ENCODE data around the gene PAK2.

DNA sequence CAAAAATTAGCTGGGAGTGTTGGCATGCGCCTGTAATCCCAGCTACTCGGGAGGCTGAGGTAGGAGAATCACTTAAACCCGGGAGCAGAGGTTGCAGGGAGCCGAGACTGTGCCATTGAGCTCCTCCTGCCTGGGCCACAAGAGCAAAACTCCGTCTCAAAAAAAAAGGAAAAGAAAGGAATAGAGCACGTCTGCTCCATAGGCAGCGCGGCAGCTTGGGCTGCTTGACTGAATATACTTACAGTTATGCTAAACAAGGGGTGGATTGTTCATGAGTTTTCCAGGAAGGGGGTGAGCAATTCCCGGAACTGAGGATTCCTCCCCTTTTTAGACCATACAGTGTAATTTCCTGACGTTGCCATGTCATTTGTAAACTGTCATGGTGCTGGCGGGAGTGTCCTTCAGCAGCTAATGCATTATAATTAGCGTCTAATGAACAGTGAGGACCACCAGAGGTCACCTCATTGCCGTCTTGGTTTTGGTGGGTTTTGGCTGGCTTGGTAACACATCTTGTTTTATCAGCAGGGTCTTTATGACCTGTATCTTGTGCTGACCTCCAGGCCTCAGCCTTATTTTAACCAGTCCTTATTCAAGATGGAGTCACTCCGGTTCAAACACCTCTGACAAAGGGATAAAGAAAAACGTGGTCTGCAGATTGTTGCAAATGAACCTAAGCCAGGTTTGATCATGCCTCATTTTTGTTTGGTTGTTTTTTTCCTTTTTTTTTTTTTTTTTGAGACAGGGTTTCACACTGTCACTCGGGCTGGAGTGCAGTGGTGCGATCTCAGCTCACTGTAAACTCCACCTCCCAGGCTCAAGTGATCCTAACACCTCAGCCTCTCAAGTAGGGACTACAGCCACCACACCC, 103.1 kb downstream of the PAK2 start:
- no peak for TF ChIP-seq POLR2A (IDR thresholded peaks at IDR 0.05)
- TF ChIP-seq, protein P1, sequence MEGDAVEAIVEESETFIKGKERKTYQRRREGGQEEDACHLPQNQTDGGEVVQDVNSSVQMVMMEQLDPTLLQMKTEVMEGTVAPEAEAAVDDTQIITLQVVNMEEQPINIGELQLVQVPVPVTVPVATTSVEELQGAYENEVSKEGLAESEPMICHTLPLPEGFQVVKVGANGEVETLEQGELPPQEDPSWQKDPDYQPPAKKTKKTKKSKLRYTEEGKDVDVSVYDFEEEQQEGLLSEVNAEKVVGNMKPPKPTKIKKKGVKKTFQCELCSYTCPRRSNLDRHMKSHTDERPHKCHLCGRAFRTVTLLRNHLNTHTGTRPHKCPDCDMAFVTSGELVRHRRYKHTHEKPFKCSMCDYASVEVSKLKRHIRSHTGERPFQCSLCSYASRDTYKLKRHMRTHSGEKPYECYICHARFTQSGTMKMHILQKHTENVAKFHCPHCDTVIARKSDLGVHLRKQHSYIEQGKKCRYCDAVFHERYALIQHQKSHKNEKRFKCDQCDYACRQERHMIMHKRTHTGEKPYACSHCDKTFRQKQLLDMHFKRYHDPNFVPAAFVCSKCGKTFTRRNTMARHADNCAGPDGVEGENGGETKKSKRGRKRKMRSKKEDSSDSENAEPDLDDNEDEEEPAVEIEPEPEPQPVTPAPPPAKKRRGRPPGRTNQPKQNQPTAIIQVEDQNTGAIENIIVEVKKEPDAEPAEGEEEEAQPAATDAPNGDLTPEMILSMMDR (IDR thresholded peaks at IDR 0.05): no peak

All from tibial nerve (tissue), 3 donors.